Keratinocyte (primary cell): Measurements from ENCODE around the gene SGSM1. TPM values are rescaled to one million over a fixed set of nuclear protein-coding genes. Genes with fewer than 3 reads are reported as not detected.
A peak's percentile ranks its signal among the peaks of the same experiment; 100 is the strongest.

ENCODE experiments used
- DNase-seq: peaks from one replicate; pipeline ENCODE4 v3.0.0-alpha.2; 2011; ENCODE audit warnings: low read depth, missing footprints, low spot score
- FAIRE-seq: peaks from 2 replicates; lab custom pipeline; 2011; peaks lifted over from hg19 to GRCh38; lab: Jason Lieb, UNC
- H2AFZ ChIP-seq: 2 replicates; pipeline ENCODE4 v1.6.0; 2012; ENCODE audit warnings: low read length, control low read depth, inconsistent platforms; ENCODE audit not compliant: control insufficient read depth
- H3K27ac ChIP-seq: 2 replicates; pipeline ENCODE4 v1.5.1; 2011; ENCODE audit warnings: low read length; ENCODE audit not compliant: control insufficient read depth, insufficient read depth
- H3K27me3 ChIP-seq: 3 replicates; pipeline ENCODE4 v1.6.0; 2011; ENCODE audit warnings: low read length; ENCODE audit not compliant: control insufficient read depth, insufficient read depth; ENCODE audit errors: extremely low read depth
- H3K36me3 ChIP-seq, 2 experiments: 2 replicates in 1 of 2; 3 replicates in 1 of 2; pipeline ENCODE4 v1.5.1; 2011; ENCODE audit warnings: low read length in 2 of 2, mild to moderate bottlenecking in 1 of 2; ENCODE audit not compliant: control insufficient read depth in 2 of 2, insufficient read depth in 2 of 2; ENCODE audit errors: extremely low read depth in 1 of 2
- H3K4me1 ChIP-seq: 3 replicates; pipeline ENCODE4 v1.5.1; 2011; ENCODE audit warnings: low read length; ENCODE audit not compliant: control insufficient read depth, insufficient read depth; ENCODE audit errors: extremely low read depth
- H3K4me2 ChIP-seq: 3 replicates; pipeline ENCODE4 v1.6.0; 2011; ENCODE audit warnings: low read depth, low read length; ENCODE audit not compliant: control insufficient read depth, insufficient read depth; ENCODE audit errors: extremely low read depth
- H3K4me3 ChIP-seq, 3 experiments: fragments of 200-600 bp in 1 of 3; sonication (generic) in 1 of 3; 2 replicates in 2 of 3; 3 replicates in 1 of 3; pipeline ENCODE4 v1.5.1; 2011 to 2016; ENCODE audit warnings: low read length in 3 of 3, mild to moderate bottlenecking in 3 of 3, control low read depth in 2 of 3, inconsistent platforms in 1 of 3, low read depth in 1 of 3, mixed read lengths in 1 of 3, mixed run types in 1 of 3, moderate library complexity in 1 of 3; ENCODE audit not compliant: control insufficient read depth in 2 of 3, insufficient read depth in 2 of 3; ENCODE audit errors: extremely low read depth in 1 of 3
- H3K79me2 ChIP-seq: 2 replicates; pipeline ENCODE4 v1.6.0; 2012; ENCODE audit warnings: low read length; ENCODE audit not compliant: control insufficient read depth, insufficient read depth
- H3K9ac ChIP-seq: 3 replicates; pipeline ENCODE4 v1.6.0; 2011; ENCODE audit warnings: low read length; ENCODE audit not compliant: control insufficient read depth, insufficient read depth; ENCODE audit errors: extremely low read depth
- H3K9me1 ChIP-seq: 3 replicates; pipeline ENCODE4 v1.6.0; 2011; ENCODE audit warnings: low read length; ENCODE audit not compliant: control insufficient read depth, insufficient read depth; ENCODE audit errors: extremely low read depth
- H3K9me3 ChIP-seq: 2 replicates; pipeline ENCODE4 v1.5.1; 2012; ENCODE audit warnings: low read depth, low read length; ENCODE audit not compliant: control insufficient read depth
- H4K20me1 ChIP-seq: 3 replicates; pipeline ENCODE4 v1.6.0; 2011; ENCODE audit warnings: low read length; ENCODE audit not compliant: control insufficient read depth, insufficient read depth; ENCODE audit errors: extremely low read depth
- CTCF ChIP-seq, 3 experiments: IDR thresholded peaks in 1 of 3; conservative IDR thresholded peaks in 1 of 3; optimal IDR thresholded peaks in 1 of 3; 2 replicates in 2 of 3; 3 replicates in 1 of 3; pipeline versions ENCODE3 to v1.5.1; 2011; ENCODE audit warnings: low read length in 3 of 3, mild to moderate bottlenecking in 3 of 3, moderate library complexity in 2 of 3, control low read depth in 1 of 3, inconsistent platforms in 1 of 3; ENCODE audit not compliant: insufficient read depth in 2 of 3; ENCODE audit errors: extremely low read depth in 1 of 3
- EZH2 ChIP-seq: IDR thresholded peaks from one replicate; pipeline ENCODE4 v1.6.1; 2012; ENCODE audit warnings: inconsistent platforms, mild to moderate bottlenecking, low read length, moderate library complexity
- dilution Hi-C: fragments of 300-500 bp; cut with MboI; formaldehyde crosslinking; loops from one replicate; pipeline ENCODE4 v1.7.0; 2020; ENCODE audit warnings: low sequenced_read_pairs; ENCODE audit not compliant: extremely low pct_ligation_motif_present
- polyA plus RNA-seq, 5 experiments: library from polyadenylated mRNA; depleted of rRNA in 3 of 5; stranded (reverse) in 3 of 5; stranded (forward) in 1 of 5; unstranded in 1 of 5; fragments of >200 nt; gene quantifications; 1 replicate in 1 of 5; 2 replicates in 3 of 5; 3 replicates in 1 of 5; pipeline versions ENCODE4 v1.2.1 to v1.2.3, GENCODE V29; 2011 to 2012; ENCODE audit warnings: missing spikeins in 2 of 5, low read depth in 1 of 5, low replicate concordance in 1 of 5

SGSM1 gene
- polyA plus RNA-seq, 1 donor (not counting 4 experiments of a cell fraction or from before 2014, with no cell fraction given) = not detected

GRCh38 chr22:24935771-24936483, 129.9 kb downstream of the SGSM1 start:
- Histone ChIP-seq H3K4me1 (no peaks in the 10 kb centered on the region), H3K79me2 (no peaks in the 10 kb centered on the region), H2AFZ (no peak overlapping the region), H4K20me1 (no peaks in the 10 kb centered on the region), H3K27me3 (peaks cover 19% of the 10 kb centered on the region), H3K27ac (no peak overlapping the region), H3K9ac (no peak overlapping the region), H3K9me3 (no peaks in the 10 kb centered on the region), H3K36me3 (no peaks in the 10 kb centered on the region), H3K9me1 (no peaks in the 10 kb centered on the region), H3K4me2 (no peak overlapping the region), H3K4me3 (no peak overlapping the region)
- FAIRE-seq (no peak), DNase-seq (no peak)
- dilution Hi-C loops = no loop called here
- TF ChIP-seq EZH2 (no peak), CTCF (optimal IDR thresholded peaks at IDR 0.05 in 1 of 3, IDR thresholded peaks at IDR 0.05 in 1 of 3, conservative IDR thresholded peaks at IDR 0.05 in 1 of 3; ENCODE audit: extremely low read depth in 1 of 3, insufficient read depth in 2 of 3, low read length in 3 of 3) (no peak)

- DNase-seq (no peak), FAIRE-seq (peak; percentile 69)
- no peak overlapping the region for H2AFZ ChIP-seq
- TF ChIP-seq EZH2 (no peak), CTCF (optimal IDR thresholded peaks at IDR 0.05 in 1 of 3, IDR thresholded peaks at IDR 0.05 in 1 of 3, conservative IDR thresholded peaks at IDR 0.05 in 1 of 3; ENCODE audit: extremely low read depth in 1 of 3, insufficient read depth in 2 of 3, low read length in 3 of 3) (peak; percentile 48 to 58 (median 48))
- H3K9me3 ChIP-seq = no peaks in the 10 kb centered on the region
- no peaks in the 10 kb centered on the region for H3K4me1 ChIP-seq
- no peaks in the 10 kb centered on the region for H3K9me1 ChIP-seq
- H3K36me3 ChIP-seq = no peaks in the 10 kb centered on the region
- peaks cover 10% of the 10 kb centered on the region for H3K27me3 ChIP-seq
- dilution Hi-C loops = no loop called here
- H3K27ac ChIP-seq = no peak overlapping the region
- H3K4me2 ChIP-seq = no peak overlapping the region
- no peaks in the 10 kb centered on the region for H3K79me2 ChIP-seq
- H3K9ac ChIP-seq = no peak overlapping the region
- H3K4me3 ChIP-seq = no peak overlapping the region
- H4K20me1 ChIP-seq = no peaks in the 10 kb centered on the region
These were observed 131.1 kb downstream of the SGSM1 start for GRCh38 chr22:24937114-24937513.
